Left cardiac atrium (tissue), 4 donors: Measurements from ENCODE around the gene GALNT1. TPM values are rescaled to one million over a fixed set of nuclear protein-coding genes. Genes with fewer than 3 reads are reported as not detected.

ENCODE experiments used
- ATAC-seq, 2 donors: fragments of 200-7000 bp; cut with Tn5 transposase; one replicate each; pipeline ENCODE4 v1.9.1; 2020; ENCODE audit warnings: mild to moderate bottlenecking in 2 of 2, moderate library complexity in 2 of 2
- DNase-seq: peaks from one replicate; pipeline ENCODE4 v3.0.0-alpha.2; 2020
- intact Hi-C, 2 donors: fragments of 100-400 bp; cut with DNase I; formaldehyde crosslinking; loops; one replicate each; pipeline versions ENCODE4 v1.14.1 to v1.15.1; 2022 to 2023
- total RNA-seq, 2 donors: library from RNA; stranded (reverse); fragmentation: NEBNext Ultra II Directional; extraction: Animal tissue kit (Norgen Biotek cat#: 25700); gene quantifications; one replicate each; pipeline ENCODE4 v1.2.1, GENCODE V29; 2021
- donor health status: DM: no; HTN: yes; CAD: no.
- donor health status: DM: no; HTN: yes; CAD: no; lungs with severe emphysema.
- donor health status: DM: yes; HTN: yes; CAD: no.
- donor health status: Dilated cardiomyopathy.

The GALNT1 gene
- total RNA-seq, 2 donors from 2014 or later = 54.1 to 58.5 TPM

DNA sequence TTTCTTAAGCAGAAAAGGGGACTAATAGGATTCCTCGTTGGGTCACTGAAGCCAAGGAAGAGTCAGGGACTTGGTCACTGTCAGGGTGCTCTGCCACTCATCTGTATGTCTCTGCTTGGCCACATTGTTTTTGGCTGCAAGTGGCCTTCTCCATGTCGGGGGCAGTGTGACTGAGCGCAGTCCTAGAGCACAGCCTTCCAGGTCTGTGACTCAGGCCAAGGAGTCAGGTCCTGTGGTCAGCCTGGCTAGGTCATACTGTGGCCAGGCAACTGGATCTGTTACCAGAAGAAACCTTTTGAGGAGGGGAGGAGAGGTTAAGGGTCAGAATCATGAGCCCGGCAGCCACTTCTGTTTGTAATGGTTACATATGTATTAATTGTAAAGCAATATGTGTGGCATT, 61.3 kb downstream of the GALNT1 start:
- DNase-seq = no peak
- intact Hi-C loops = no loop called here
- ATAC-seq = no peak

DNA sequence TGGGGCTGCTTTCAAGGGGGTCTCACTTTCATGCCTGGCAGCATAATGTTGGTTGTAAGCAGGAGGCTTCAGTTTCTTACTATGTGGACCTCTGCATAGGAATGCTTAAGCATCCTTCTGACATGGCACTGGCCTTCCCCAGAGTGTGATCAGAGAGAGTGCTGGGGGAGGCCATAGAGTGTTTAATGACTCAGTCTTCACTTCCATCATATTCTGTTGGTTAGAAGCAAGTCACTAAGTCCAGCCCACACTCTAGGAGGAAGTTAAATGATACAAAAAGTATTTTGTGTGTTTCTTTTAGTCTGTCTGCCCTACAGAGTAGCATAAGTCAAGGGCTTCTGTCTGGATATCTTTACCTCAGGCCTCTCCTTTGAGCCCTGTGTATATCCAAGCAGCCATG, 64.9 kb downstream of the GALNT1 start:
- ATAC-seq (no peak), DNase-seq (no peak)
- intact Hi-C loops = no loop called here

DNA sequence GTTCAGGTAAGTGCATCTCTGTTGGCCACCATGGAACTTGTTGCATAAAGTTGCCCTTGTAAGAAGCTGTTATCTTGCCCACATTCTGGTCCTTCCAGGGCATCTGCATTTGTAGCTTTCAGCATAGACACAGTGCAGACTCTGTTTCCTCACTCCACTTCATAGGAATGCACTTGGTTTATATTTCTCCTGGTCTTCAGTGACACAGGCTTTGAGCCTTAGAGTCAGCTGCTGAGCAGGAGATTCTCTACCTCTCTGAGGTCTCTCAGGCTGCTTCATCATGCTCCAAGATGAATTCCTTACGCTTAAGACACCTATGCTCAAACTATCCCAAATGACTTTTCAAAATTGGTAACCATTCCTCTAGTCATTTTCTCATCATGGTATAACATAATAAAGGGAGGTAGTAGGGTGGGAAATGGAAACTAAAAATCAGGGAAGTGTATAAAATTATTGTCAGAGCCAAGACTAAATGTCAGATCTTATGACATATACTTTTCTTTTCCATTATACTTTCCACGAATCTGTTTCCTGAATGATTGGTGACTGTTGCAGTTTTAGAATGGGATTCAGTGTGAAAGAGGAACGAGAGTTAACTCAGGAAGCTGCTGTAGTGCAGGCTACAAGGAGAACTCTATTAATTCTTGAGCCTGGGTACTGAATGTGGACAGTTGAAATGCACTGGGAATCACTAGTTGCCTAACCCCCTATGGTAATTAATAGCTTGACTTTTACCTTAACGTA, 72.0 kb downstream of the GALNT1 start:
- ATAC-seq (no peak), DNase-seq (no peak)
- intact Hi-C loops = no loop called here

DNA sequence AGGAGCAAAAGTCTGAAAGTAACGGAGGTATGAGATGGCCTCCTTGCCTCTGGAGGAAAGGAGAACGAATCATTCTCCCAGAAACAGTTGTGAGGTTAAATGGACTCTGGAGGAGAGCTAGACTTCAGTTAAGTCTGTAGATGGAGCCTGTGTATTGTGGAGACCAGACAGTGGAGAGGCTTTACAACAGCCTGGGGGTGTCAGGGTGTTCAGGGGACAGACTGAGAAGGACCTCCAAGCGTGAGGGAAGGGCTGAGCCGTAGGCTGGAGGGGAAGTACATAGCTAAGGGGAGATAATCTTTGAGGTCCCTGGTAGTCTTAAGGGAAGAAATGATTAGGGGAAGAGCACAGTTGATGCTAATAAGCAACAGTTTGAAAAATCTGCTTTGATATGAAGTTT, 76.6 kb downstream of the GALNT1 start:
- intact Hi-C loops = no loop called here
- DNase-seq (no peak), ATAC-seq (no peak)

DNA sequence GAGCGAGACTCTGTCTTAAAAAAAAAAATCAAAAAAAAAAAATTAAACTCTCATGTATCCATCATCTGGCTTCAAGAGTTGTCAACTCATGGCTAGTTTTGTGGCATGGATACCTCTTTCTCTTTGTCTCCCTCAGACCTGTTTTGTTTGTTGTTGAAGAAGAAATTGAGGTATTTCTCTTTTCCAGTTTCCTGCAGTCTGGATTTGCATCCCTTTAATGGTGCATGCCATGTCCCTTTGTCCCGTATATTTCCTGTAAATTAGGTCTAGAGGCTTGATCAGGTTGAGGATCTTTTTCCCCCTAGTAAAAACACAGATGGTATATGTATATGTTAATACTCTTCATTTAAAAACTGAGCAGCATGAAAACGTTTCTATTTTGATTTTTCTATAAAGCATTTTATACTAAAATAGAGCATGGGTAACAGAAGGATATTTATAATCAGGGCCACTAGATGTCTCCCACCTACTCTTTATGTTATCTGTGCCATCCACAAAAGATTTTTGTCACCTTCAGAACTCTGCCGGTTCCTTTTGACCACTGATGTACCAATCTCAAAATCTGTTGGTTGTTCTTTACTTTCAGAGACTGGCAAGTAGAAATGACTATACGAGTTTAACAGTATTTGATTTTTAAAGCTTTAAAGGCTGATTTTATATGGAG, 80.1 kb downstream of the GALNT1 start:
- no peak for ATAC-seq
- intact Hi-C loops = no loop called here
- DNase-seq = no peak

DNA sequence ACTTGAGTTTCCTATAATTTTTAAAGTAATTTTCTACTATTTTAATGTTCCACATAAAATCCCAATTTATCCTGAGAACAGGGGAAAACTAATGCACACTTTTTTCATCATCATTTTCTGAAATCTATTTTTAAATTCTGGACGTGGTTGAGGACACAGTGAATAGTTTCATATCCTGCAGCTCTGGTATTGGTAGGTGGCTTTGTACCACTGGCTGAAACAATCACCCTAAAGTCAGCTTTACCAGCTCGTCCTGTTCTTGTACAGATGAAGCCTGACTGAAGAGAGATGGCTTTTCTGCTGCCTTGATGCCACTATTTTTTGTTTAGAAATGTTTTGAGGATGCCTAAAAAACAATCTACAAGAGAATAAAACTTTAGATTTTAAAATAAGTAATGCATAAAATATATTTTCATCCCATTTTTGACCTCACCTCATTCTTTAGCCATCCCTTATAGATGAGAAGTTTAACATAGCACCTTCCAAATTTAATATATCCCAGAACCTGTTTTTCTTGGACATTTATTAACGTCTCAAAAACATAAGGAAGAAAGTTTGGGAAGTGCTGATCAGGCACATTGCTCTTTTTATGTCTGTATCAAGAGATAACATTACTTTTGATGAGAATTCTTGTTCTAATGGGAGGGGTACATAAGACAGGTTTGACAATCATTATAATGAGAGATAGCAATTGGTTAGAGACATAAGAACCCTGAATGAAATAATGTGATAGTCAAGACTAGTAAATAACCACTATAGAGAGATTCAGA, 80.9 kb downstream of the GALNT1 start:
- DNase-seq (no peak), ATAC-seq (no peak)
- intact Hi-C loops = no loop called here

DNA sequence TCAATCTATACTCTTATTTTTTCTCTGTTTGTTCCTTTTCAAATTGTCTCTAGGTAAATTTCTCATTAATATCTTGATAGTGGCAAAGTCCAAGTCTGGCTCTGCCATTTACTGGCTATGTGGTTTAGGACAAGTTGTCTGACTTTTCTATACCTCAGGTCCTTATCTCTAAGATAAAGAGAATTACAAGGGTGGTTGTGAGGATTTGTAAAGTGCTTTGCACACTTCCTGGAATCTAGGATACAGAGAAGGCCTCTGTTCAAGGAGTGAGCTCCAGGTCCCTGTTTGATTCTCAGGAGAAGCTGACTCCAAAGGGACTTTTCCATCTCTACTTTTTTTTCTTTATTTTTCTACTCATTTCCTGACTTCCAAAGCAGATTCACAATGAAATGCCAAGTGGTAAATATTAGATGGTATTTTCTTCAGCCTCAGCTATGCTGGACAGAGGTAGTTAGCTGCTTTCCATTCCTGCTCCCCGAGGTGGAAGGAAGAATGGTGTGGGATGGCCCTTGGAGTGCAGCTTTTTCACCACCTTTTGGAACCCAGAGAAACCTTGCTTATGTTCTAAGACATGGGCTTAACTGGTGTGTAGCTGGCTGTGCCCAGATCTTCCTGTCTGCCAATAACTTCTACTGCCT, 90.5 kb downstream of the GALNT1 start:
- ATAC-seq (no peak), DNase-seq (no peak)
- intact Hi-C loops = no loop called here

DNA sequence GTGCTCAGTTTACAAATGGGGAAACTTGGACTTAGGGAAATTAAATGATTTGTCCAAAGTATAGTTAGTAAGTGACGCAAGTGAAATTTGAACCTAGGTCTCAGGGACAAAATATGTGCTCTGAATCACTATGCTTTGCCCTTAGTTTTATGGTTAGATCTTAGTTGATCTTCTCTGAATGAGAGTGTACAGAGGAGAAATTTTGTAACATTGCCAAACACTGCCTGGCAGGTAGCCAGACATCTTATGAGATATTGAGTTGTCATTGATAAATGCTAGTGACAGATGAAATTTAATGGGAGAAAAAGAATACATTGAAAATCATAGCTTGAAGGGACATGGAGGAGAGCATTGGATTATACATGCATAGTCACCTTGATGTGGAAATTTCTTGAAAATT, 91.4 kb downstream of the GALNT1 start:
- intact Hi-C loops = no loop called here
- no peak for DNase-seq

DNA sequence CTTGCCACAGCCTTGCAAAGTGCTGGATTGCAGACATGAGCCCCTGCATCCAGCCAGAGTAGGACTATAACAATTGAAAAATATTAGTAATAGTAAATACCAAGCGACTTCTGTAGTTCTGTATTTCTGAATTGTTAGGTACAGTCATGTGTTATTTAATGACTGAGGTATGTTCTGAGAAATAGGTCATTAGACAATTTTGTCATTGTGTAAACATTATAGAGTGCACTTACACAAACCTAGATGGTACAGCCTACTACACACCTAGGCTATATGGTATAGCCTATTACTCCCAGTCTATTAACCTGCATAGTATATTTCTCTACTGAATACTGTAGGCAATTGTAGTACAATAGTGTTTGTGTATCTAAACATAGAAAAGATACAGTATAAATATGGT, 92.1 kb downstream of the GALNT1 start:
- intact Hi-C loops = no loop called here
- ATAC-seq (no peak), DNase-seq (no peak)

More for the DNA sequence above, 91.4 kb downstream of the GALNT1 start:
- no peak for ATAC-seq

DNA sequence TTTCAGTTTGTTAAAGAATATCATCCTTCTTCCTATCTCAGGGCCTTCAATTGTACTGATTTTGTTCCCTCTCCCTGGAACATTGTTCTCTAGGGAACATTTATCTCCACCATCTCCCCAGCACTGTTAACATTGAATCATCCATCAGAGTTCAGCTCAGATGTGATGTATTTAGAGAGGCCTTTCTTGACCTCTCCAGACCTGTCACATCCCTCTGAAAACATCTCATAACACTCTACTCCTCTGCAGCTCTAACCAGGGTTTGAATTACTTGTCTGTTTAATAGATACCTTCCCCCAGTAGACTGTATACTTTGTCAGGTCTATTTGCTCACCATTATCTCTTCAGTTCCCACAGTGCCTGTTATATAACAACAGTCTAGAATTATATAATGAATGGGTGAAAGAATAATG, 98.6 kb downstream of the GALNT1 start:
- no peak for DNase-seq
- ATAC-seq = no peak
- intact Hi-C loops = no loop called here

DNA sequence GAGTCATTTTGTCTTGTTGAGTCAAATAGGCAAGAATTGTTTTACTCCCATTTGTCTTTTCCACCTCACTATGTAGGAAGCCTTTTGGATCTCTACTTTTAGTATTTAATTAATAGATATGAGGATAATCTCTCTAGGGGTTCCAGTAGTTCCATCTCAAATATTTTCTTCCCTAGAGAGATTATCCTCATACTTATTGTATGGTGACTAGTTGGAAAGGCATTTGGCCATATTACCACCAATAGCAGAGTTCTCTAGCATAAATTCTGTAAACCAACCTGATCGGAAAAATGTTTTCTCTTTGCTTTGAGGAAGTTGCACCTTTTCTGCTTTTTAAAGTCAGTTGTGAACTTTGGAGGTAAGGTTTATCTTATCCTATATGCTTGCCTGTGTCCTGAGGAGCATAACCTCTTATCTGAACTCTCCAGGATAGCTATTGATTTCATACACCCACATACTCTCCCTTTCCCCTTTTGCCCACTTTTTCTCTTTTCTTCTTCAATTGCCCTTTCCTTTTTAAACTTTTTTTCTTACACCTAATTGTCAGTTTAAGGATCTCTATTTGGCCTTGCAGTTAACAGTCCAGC, 100.8 kb downstream of the GALNT1 start:
- no peak for ATAC-seq
- intact Hi-C loops = no loop called here
- no peak for DNase-seq

DNA sequence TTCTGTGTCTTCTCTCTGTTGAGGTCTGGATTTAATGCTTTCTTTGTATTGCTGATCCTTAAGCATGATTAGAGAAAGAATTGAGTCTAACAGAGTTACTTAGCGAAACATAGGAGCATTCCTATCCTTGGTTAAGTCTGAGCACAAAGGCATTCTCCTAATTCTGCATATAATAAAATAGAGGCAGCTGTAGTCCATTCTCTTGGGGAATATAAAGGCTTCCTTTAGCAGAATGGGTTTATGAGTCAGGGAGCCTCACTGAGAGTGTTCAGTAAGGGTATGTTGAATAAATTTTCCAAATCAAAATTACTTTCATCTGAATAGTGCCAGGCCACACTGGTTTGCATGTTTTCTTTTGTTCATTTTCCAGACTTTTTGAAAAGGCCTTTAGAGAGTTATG, 101.5 kb downstream of the GALNT1 start:
- DNase-seq (no peak), ATAC-seq (no peak)
- intact Hi-C loops = no loop called here

DNA sequence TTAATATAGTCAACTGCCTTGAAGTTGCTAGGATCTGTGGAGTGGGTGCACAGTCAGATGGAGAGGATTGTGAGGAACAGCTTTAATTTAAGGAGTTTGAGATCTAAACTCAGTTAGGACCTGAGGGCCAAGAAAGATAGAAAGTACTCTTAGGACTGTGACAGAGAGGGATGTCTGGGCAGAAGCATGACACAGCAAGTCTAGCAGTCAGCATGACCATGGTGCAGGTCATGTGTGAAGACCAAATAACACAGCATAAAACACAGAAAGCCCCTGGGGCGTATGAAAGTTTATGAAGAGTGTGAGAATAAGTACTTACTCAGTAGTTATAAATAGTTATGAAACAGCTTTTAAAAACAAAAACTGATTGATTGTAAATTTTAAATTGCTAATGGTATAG, 107.2 kb downstream of the GALNT1 start:
- intact Hi-C loops = no loop called here
- ATAC-seq (no peak), DNase-seq (no peak)

DNA sequence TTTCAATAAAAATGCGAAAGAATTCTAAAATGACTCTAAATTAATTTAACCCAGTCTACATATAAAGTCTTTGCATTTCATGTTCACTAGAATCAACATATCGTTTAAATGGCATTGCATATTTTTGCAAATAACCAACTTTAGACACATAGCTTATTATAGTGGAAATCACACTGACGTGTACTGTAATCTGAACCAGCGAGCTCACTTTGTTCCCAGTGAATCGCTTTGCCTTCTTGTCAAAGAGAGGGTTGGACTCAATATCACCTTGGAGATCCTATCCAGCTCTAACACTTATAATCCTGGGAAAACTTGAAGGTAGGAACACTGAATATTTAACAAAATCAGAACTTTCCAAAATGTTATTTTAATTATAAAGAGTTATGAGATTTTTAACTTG, 108.2 kb downstream of the GALNT1 start:
- intact Hi-C loops = no loop called here
- ATAC-seq (no peak), DNase-seq (no peak)

DNA sequence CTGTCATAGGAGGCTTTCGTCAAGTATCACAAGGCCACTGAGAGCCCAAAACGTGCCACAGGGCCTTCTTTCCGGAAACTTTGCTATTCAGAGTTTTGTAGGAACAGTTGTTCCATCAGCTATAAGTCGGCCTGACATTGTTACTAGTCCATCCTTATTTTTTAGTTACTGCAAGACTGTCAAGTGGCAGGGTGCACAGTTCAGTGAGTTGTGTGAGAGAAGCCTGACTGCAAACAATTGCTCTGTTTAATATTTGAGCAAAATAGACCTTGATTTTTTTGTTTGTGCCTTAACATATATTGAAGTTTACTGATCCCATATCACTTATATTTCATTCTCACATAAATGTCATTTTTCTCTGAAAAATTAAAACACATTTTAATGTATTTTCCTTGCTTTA, 110.1 kb downstream of the GALNT1 start:
- DNase-seq = no peak
- ATAC-seq = no peak
- intact Hi-C loops = no loop called here

DNA sequence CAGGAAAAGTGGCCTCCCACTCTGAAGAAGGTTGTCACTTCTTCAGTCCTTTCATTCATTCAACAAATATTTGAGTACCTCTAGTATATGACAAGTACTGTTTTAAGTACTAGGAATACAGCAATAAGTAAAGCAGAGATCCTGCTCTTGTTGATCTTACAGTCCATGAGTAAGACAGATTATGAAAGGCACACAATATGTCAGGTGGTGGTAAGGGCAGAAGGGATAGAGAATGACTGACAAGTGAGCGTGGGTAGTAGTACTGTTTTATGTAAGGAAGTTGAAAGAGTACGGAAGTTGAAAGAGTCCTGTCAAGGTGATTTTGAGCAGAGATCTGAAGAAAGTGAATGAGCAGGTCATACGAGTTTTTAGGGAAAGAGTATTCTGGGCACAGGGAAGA, 111.3 kb downstream of the GALNT1 start:
- ATAC-seq = no peak
- no peak for DNase-seq
- intact Hi-C loops = no loop called here

DNA sequence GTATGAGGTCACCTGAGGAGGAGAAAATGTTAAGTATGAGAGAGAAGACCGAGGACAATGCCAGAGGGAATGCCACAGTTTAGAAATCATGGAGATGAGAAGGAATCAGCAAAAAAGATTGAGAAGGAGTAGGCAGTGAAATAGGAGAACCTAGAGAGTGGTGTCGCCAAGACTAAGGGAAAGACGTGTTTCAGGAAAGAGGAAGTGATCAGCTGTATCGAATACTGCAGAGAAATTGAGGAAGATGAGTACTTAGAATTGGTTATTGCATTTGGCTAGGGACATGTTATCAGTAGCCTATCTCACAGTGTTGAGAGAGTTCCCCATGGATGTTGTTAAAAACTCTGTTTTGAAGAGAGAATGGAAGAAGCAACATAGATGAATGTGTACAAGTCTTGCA, 112.3 kb downstream of the GALNT1 start:
- ATAC-seq (no peak), DNase-seq (no peak)
- intact Hi-C loops = no loop called here

DNA sequence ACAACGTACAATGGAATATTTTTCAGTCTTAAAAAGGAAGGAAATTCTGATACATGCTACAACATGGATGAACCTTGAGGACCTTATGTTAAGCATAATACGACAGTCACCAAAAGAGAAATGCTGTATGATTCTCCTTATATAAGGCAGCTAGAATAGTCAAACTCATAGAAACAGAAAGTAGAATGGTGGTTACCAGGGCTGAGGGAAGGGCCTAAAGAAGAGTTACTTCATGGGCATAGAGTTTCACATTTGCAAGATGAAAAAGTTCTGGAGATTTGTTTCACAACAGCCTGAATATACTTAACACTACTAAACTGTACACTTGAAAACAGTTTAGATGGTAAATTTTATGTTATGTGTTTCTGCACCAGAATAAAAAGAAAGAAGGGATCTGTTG, 113.3 kb downstream of the GALNT1 start:
- no peak for DNase-seq
- intact Hi-C loops = loop anchor here in 1 of 2 donors (5.0 kb wide), 1 partner anchor 113 kb away; the partner anchor contains the start of gene GALNT1
- no peak for ATAC-seq

DNA sequence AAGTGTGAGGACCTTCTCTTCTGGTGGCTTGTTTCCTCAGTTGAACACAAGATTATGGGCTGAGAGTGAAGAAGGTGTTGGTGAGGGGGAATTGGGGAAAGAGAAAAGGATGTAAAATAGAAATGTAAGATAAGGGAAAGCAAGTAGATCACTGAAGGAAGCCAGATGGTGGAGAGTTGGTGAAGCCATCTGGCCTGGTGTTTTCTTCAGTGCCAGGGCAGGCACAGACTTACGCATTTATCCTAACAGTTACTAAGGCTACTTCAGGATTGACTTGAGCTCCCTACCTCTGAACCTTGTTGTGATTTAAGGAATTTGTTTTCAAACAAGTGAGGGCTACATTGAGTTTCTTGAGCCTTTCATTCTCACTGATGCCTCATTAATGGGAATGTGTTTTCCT, 113.8 kb downstream of the GALNT1 start:
- peak in 1 of 2 donors; percentile 11 for ATAC-seq
- intact Hi-C loops = loop anchor here in 1 of 2 donors (5.0 kb wide), 1 partner anchor 113 kb away; the partner anchor contains the start of gene GALNT1

More for the DNA sequence above, 113.8 kb downstream of the GALNT1 start:
- no peak for DNase-seq
